Smooth muscle cell (in vitro differentiated cells): ENCODE measurements around the gene PDE4B. TPM values are rescaled to one million over a fixed set of nuclear protein-coding genes. Genes with fewer than 3 reads are reported as not detected.

ENCODE experiments used
- DNase-seq: peaks from one replicate; lab custom pipeline; 2025; ENCODE audit not compliant: unreplicated experiment; lab: John Stamatoyannopoulos, UW
- H2AFZ ChIP-seq: fragments of 200-600 bp; sonication (generic); 2 replicates; pipeline ENCODE4 v1.6.0; 2016; ENCODE audit warnings: antibody characterized with exemption, low read depth, mild to moderate bottlenecking
- H3F3A ChIP-seq: fragments of 200-600 bp; sonication (generic); 2 replicates; pipeline ENCODE4 v1.6.0; 2017; ENCODE audit warnings: antibody characterized with exemption, low read depth
- H3K27ac ChIP-seq: fragments of 200-600 bp; sonication (generic); 2 replicates; pipeline ENCODE4 v1.5.1; 2016; ENCODE audit warnings: low read depth, mild to moderate bottlenecking
- H3K27me3 ChIP-seq: fragments of 200-600 bp; sonication (generic); 2 replicates; pipeline ENCODE4 v1.6.1; 2016; ENCODE audit warnings: low read depth, mild to moderate bottlenecking
- H3K36me3 ChIP-seq: fragments of 200-600 bp; sonication (generic); 2 replicates; pipeline ENCODE4 v1.5.1; 2016; ENCODE audit warnings: low read depth
- H3K4me1 ChIP-seq: fragments of 200-600 bp; sonication (generic); 2 replicates; pipeline ENCODE4 v1.5.1; 2016; ENCODE audit warnings: low read depth
- H3K4me2 ChIP-seq: fragments of 200-600 bp; sonication (generic); 2 replicates; pipeline ENCODE4 v1.6.0; 2016; ENCODE audit warnings: mild to moderate bottlenecking
- H3K4me3 ChIP-seq: fragments of 200-600 bp; sonication (generic); 2 replicates; pipeline ENCODE4 v1.5.1; 2016; ENCODE audit warnings: mild to moderate bottlenecking
- H3K79me2 ChIP-seq: fragments of 200-600 bp; sonication (generic); 2 replicates; pipeline ENCODE4 v1.6.0; 2016; ENCODE audit warnings: low read depth, mild to moderate bottlenecking
- H3K9ac ChIP-seq: fragments of 200-600 bp; sonication (generic); 2 replicates; pipeline ENCODE4 v1.6.0; 2016; ENCODE audit warnings: low read depth
- H3K9me3 ChIP-seq: fragments of 200-600 bp; sonication (generic); replicated peaks from 2 replicates; pipeline ENCODE4 v1.5.1; 2016; ENCODE audit warnings: low read depth
- H4K20me1 ChIP-seq: fragments of 200-600 bp; sonication (generic); 2 replicates; pipeline ENCODE4 v1.6.0; 2016; ENCODE audit warnings: low read depth
- CTCF ChIP-seq: fragments of 200-600 bp; sonication (generic); IDR thresholded peaks from 2 replicates; pipeline ENCODE4 v1.5.1; 2017; ENCODE audit warnings: borderline replicate concordance, mild to moderate bottlenecking, antibody characterized with exemption; ENCODE audit not compliant: insufficient read depth, poor library complexity, severe bottlenecking
- WGBS: methylation state at CpG from one replicate; pipeline ENCODE4 v1.1.7; 2016; ENCODE audit warnings: low lambda C conversion rate; 5-methylcytosine and 5-hydroxymethylcytosine counted together
- polyA plus RNA-seq: library from polyadenylated mRNA; unstranded; fragments of >200 nt; fragmentation: Nextera tagmentation; extraction: Ambion mirVana; gene quantifications from 2 replicates; pipeline ENCODE4 v1.2.1, GENCODE V29; 2016
- total RNA-seq: library from RNA; depleted of rRNA; stranded (reverse); fragments of >200 nt; gene quantifications from 2 replicates; pipeline ENCODE4 v1.2.3, GENCODE V29; 2014

PDE4B gene
- total and polyA plus RNA-seq, 2 experiments from 2014 or later, result 18.5 to 24.8 TPM

DNA sequence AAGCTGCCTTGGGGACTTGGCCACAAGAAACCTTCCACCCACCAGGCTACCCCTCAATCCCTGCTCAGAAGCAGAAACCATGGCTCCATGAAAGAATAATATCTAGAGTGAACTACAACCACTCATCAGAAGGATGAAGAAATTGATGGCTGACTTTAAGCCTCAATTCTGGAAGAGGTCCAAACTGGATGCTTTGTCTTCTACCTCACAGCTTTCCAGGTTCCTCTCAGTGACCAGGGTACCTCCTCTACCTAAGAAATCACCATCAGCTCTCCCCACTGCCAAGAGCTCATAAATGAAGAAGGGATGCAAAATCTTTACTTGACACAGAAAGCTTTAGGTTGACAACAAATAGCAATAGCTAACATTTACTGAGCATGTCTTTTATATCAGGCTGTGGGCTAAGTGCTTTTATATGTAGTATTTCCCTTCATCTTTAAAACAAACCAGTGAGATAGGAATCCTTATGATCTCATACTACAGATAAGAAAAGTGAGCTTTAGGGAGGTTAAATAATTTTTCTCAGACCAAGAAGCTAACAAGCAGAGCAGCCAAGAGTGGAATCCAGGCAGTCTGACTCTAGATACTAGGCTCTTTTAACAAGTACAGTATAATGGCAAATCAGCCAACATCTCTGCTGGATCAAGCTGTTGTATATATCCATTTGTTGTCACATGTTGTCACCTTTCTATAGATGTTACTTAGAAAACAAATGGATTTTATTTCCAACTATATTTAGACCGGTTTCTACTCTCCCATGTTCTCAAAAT is 498.3 kb downstream of the PDE4B start:
- no peaks in the 10 kb centered on the region for H3K9me3 ChIP-seq
- no peak for DNase-seq
- 76% methylated on average over 1 of the region's 1 CpG for WGBS
- H3K27me3 ChIP-seq, result no peaks in the 10 kb centered on the region
- no peak for TF ChIP-seq CTCF
- peak overlapping the region; percentile 65 for H3K27ac ChIP-seq
- no peaks in the 10 kb centered on the region for H3K4me1 ChIP-seq
- H4K20me1 ChIP-seq, result no peaks in the 10 kb centered on the region
- no peak overlapping the region for H3K9ac ChIP-seq
- no peak overlapping the region for H3K4me3 ChIP-seq
- no peaks in the 10 kb centered on the region for H3K79me2 ChIP-seq
- H3K36me3 ChIP-seq, result no peaks in the 10 kb centered on the region
- peak overlapping the region; percentile 16 for H3K4me2 ChIP-seq
- H3F3A ChIP-seq, result no peaks in the 10 kb centered on the region
- no peak overlapping the region for H2AFZ ChIP-seq

- H3K27ac ChIP-seq, result peak overlapping the region; percentile 65
- TF ChIP-seq CTCF, result no peak
- no peak for DNase-seq
Measured at GRCh38 chr1:66291531-66291864, 498.8 kb downstream of the PDE4B start.

DNA sequence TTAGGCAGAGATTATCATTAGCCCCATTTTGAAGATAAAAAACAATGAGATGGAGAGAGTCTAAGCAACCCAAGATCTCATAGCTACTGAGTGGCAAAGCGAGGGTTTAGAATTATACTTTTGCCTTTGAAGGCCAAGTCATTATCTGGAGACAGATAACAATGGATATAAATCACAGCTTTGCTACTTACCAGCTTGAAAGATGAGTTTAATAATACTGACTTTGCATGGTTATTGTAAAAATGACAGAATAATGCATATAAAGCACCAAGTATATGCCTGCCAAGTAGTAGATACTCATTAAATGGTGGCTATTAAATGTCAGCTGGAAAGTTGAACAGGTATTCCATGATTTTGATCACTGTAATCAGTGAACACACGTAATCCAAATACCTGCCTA is 499.6 kb downstream of the PDE4B start:
- 80% methylated on average over 2 of the region's 2 CpGs for WGBS
- Histone ChIP-seq H4K20me1 (no peaks in the 10 kb centered on the region), H3K9me3 (no peaks in the 10 kb centered on the region), H3K4me1 (no peaks in the 10 kb centered on the region), H3K79me2 (no peaks in the 10 kb centered on the region), H3K4me2 (no peak overlapping the region), H3K4me3 (no peak overlapping the region), H3K27me3 (no peaks in the 10 kb centered on the region), H3K27ac (peak overlapping the region; percentile 65), H3K9ac (no peak overlapping the region), H2AFZ (peak overlapping the region; percentile 1), H3K36me3 (no peaks in the 10 kb centered on the region), H3F3A (no peaks in the 10 kb centered on the region)
- no peak for TF ChIP-seq CTCF
- no peak for DNase-seq

More at GRCh38 chr1:66291531-66291864, 498.8 kb downstream of the PDE4B start:
- Histone ChIP-seq H3K9ac (no peak overlapping the region), H3K79me2 (no peaks in the 10 kb centered on the region), H3K4me2 (peak overlapping the region; percentile 16), H3K9me3 (no peaks in the 10 kb centered on the region), H3K36me3 (no peaks in the 10 kb centered on the region), H3F3A (no peaks in the 10 kb centered on the region), H4K20me1 (no peaks in the 10 kb centered on the region), H3K4me1 (no peaks in the 10 kb centered on the region), H2AFZ (no peak overlapping the region), H3K27me3 (no peaks in the 10 kb centered on the region), H3K4me3 (no peak overlapping the region)
- WGBS, result 87% methylated on average over 1 of the region's 1 CpG

- Histone ChIP-seq H3K27me3 (no peaks in the 10 kb centered on the region), H3K4me2 (no peak overlapping the region), H3K4me1 (no peaks in the 10 kb centered on the region), H3K9me3 (no peaks in the 10 kb centered on the region), H3K27ac (no peak overlapping the region), H2AFZ (no peak overlapping the region), H3F3A (no peaks in the 10 kb centered on the region), H3K36me3 (no peaks in the 10 kb centered on the region), H4K20me1 (no peaks in the 10 kb centered on the region), H3K9ac (no peak overlapping the region), H3K4me3 (no peak overlapping the region), H3K79me2 (no peaks in the 10 kb centered on the region)
- DNase-seq, result no peak
- WGBS, result 78% methylated on average over 3 of the region's 3 CpGs
- TF ChIP-seq CTCF, result no peak
Measured at GRCh38 chr1:66292944-66293343, 500.2 kb downstream of the PDE4B start.
